ENCODE data around the gene IL22RA1.

IL22RA1 gene

DNA sequence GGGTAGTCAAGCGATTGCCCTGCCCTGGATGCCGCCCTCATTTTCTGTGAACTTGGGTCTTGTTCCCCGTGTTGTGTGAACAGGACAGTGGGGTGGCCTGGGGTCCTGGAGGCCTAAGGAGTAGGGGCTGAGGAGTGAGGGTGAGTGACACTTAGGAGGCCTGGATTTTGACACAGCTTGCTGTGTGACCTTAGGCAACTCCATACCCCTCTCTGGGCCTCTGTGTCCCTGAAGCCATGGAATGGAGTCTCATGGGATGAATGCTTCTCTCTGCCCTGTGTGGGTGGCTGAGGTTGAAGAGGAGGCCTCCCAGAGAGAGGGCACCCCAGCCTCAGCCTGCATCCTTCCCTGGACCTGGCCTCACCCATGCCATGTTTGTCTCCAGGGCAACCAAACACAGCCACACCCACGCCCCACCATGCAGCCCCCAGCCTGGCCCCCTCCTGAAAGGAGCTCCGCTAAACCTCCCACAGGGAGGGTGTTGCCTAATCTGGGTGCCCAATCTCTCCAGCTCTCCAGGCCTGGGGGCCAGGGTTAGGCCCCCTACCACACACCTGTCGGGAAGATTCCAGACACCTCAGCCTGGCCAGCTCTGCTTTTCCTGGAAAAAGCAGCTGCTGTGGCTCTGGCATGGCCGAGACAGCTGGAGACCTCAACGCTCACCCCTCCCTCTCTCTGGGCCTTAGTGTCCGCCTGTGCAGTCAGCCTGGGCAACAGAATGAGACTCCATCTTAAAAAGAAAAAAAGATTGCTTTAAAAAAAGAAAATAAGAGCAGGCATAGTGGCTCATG lies 40.9 kb downstream of the IL22RA1 start:
- peak in 1 of 10 donors; percentile 79 for DNase-seq
- intact Hi-C loops (cut with DNase I), result no loop called here

GRCh38 chr1:24100945-24101737 lies 41.8 kb downstream of the IL22RA1 start:
- intact Hi-C loops (cut with DNase I), result no loop called here

DNA sequence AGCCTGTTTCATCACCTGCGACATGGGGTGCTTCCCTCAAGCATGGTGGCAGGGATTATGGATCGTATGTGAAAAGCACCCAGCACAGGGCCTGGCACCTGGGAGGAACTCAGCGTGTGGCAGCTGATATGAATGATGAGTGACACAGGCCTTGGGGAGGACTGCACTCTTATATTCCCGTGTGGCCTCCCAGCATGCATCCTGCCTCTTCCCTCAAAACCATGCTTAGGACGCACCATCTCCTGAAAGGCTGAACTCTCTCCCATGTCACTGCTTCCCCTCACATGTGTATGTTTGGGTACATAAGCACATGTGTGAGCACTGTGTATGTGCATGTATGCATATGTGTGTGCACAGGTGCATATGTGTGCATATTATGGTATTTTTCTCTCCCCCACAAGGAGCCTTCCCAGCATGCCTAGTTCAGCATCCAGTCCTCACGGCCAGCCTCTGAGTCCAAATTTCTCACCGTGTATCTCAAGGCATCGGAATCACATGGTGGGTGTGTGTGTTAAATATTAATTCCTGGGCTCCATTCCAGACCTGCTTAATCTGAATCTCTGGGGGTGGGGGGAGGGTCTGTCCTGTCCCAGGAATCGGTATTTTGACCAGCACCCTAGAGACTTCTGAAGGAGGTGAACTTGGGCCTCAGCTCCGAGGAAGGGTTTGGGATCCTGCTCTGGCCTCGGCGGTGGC lies 43.8 kb downstream of the IL22RA1 start:
- DNase-seq, result peak in 1 of 10 donors; percentile 31
- intact Hi-C loops (cut with DNase I), result no loop called here

More at GRCh38 chr1:24100945-24101737, 41.8 kb downstream of the IL22RA1 start:
- DNase-seq, result peak in 1 of 10 donors; percentile 11

GRCh38 chr1:24098102-24098501 lies 44.8 kb downstream of the IL22RA1 start:
- intact Hi-C loops (cut with DNase I), result no loop called here

GRCh38 chr1:24097663-24098062 lies 45.3 kb downstream of the IL22RA1 start:
- DNase-seq, result no peak
- intact Hi-C loops (cut with DNase I), result no loop called here

More at GRCh38 chr1:24098102-24098501, 44.8 kb downstream of the IL22RA1 start:
- no peak for DNase-seq

DNA sequence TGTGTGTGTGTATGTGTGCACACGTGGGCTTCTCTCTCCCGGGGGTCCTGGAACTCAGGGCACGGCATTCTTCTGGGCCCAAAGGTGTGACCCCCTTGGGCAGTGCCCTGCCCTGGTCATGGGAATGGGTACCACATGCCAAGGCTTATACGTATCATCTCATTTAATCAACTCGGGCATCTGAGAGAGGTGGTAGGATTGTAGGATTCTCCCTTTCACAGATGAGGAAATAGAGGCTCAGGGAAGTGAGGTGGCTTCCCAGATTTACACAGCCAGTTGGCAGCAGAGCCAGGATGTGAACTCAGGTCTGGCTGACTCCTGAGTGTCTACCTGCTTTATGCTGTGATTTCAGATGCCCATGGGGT lies 46.2 kb downstream of the IL22RA1 start:
- intact Hi-C loops (cut with DNase I), result no loop called here

DNA sequence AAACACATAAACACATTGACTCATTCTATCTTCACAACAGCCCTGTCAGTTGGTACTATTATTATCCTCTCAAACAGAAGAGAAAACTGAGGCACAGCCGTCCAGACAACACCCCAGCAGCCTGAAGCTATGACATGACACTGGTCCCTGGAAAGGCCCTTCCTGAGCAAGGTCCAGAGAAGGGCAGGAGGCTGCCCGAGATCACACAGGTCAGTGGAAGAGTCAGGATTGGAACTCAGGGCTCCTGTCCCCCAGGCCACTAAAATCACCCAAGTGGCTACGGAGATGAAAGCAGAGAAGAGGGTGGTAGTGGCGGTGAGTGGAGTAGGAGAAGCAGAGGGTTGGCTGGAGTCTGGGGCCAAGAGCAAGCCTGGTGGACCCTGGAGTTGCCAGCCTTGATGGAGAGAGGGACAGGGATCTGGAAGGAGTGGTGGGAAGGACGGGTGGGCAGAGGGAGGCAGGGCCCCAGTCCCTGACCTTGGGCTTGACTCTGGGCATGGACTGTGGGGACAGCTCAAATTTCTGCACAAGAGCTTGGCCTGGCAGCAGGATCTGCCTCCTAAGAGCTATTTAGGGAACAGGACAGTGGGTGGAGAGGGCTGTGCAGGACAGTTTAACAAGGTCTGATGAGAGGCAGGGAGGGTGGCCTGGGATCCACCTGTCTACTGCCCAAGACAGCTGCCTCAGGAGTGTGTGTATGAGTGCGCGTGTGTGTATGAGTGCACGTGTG lies 46.8 kb downstream of the IL22RA1 start:
- peak in 1 of 10 donors; percentile 8 for DNase-seq
- intact Hi-C loops (cut with DNase I), result no loop called here

More for the DNA sequence above, 46.2 kb downstream of the IL22RA1 start:
- peak in 1 of 10 donors; percentile 1 for DNase-seq

GRCh38 chr1:24095140-24095859 lies 47.6 kb downstream of the IL22RA1 start:
- intact Hi-C loops (cut with DNase I), result no loop called here
- peak in 1 of 10 donors; percentile 52 for DNase-seq

DNA sequence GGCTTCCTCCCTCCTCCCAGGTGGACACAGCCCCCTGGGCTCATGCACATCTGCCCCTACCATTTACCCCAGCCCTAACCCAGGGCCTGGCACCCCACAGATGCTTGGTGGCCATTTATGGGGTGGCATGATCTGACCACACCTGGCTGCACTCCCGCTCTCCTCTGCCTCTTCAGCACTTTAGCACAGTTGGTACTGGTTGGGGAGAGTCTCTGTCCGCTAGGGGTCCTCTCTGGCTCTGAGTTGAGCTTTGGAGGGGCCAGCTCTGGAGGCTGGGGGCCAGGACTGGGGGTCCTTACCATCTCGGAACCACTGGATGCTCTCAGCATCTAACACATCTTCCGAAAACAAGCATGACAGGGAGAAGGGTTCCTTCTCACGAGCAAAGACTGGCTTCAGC lies 48.4 kb downstream of the IL22RA1 start:
- no peak for DNase-seq

GRCh38 chr1:24093732-24094131 lies 49.2 kb downstream of the IL22RA1 start:
- intact Hi-C loops (cut with DNase I), result no loop called here

More for the DNA sequence above, 48.4 kb downstream of the IL22RA1 start:
- intact Hi-C loops (cut with DNase I), result no loop called here

DNA sequence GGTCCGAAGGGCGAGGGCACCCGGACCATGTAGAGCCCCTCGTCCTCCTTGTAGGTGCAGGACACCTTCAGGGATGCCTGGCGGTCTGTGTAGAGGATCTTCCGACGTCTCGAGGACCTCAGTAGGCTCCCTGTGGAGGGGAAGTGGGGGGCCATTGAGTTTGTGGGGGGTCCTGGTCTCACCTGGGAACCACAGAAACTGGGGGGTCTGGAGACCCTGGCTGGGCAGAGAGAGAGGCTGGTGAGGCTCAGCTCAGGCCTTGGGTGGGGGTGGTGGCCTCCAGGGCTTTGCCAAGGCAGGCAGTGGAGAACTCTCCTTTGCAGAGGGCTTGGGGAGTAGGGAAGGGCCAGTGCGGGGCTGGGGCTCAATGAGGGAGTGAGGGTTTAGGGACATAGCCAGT lies 50.0 kb downstream of the IL22RA1 start:
- peak in 2 of 10 donors; percentile 16 to 59 for DNase-seq
- intact Hi-C loops (cut with DNase I), result no loop called here

More at GRCh38 chr1:24093732-24094131, 49.2 kb downstream of the IL22RA1 start:
- DNase-seq, result peak in 1 of 10 donors; percentile 17

DNA sequence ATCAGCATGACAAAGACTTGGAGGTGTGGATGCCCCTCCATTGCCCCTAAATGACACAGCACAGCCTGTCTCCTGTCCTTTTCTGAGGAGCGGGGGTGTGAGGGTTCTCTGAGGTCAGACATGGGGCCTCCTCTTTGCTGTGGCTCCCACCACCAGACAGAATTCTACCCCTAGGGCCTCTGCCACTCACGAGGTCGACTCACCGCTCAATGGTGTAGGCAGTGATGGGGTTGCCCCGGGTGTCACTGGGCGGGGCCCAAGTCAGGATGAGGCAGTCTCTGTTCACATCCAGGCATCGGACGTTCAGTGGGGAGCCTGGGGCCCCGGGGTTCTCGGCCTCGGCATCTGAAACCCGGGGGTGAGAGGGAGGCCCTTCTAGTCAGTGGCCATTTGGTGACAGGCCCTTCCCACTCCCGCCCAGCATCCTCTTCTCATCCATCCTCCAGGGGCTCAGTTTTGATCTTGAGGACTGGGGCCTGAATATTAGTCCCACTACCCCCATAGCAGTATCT lies 50.9 kb downstream of the IL22RA1 start:
- intact Hi-C loops (cut with DNase I), result no loop called here
- peak in 2 of 10 donors; percentile 10 to 57 for DNase-seq

DNA sequence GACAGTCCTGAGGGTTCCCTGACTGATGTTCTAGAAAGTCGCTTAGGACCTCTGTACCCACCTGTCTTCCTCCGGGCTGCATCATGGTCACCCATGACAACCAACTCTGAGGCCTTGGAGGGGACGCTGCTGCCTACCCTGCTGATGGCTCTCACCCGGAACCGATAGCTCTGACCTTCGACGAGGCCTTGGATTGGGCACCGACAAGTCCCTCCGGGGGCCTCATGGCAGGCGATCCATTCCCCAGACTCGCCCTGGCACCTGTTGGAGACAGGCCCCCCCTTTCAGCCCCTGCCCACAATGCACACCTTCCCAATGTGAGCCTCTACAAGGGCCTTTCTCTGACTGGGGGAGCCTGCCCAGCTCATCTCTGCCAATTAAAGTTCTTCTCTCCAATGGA lies 52.2 kb downstream of the IL22RA1 start:
- intact Hi-C loops (cut with DNase I), result no loop called here
- DNase-seq, result peak in 2 of 10 donors; percentile 26 to 67

DNA sequence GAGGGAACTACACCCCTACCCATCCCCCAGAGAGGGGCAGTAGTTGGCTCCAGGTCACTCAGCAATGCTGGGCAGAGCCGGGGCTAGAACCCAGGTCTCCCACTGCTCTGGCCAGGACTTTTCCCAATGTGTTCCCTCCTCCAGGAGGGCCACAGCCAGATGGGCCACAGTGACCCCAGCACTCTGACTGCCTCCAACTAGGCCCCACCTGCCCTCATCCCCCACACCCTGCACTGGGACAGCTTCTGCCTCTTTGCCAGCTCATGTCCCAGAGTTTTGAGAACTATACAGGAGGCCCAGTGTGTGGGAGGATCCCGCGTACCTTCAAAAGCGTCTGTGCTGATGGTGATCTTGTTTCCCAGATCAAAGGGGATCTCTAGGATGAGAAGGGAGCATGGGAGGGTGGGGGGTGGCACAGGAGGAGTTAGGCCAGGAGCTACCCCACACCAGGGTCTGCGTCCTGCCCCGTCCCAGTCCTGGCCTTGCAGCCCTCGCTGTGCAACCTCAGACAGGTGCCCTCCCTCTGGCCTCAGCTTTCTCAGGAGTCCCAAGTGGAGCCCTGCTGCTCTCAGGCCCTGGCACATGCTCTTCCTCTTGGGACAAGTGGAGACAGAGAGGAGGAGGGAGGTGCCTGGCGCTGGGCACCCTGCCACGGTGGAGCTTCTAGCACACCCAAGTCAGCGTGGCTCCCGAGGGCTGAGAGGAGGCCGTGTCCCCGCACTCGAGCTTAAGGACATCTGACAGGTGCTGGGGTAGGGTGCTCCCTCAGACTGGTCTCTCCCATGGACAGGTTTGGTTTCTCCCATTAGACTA lies 53.0 kb downstream of the IL22RA1 start:
- DNase-seq, result peak in 3 of 10 donors; percentile 20 to 75 (median 50)
- intact Hi-C loops (cut with DNase I), result no loop called here

DNA sequence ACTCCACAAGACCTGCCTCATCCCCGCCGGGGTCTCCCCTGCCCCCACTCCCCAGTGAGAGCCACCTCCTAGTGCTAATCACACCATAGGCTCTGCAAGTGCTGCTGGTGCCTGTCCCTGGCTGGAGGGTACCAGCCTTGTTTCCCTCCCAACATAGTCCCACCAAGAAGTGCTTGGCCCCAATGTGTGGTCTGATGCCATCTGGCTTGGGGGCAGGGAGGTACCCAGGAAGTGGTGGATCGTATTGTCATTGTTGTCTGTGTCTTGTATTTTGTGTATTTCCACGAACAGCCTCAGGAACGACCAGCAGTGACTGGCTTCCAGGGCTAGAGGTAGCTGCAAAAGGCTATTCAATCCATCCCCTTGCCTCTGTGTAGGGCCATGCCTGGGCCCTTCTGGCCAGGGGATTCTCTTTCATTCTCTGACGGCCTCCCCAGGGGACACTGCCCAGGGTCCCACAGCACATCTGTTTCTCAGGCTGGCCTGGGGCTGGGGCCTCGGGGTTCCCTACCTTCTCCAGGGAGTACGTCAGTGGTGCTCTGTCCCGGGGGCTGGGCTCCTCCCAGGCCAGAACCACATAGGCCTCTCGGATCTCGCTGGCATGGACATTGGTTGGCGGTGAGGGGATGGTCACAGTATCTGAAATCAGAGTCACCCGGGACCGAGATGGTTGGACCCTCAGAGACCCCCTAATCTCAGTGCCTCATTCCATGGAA lies 53.8 kb downstream of the IL22RA1 start:
- DNase-seq, result peak in 3 of 10 donors; percentile 21 to 80 (median 62)
- intact Hi-C loops (cut with DNase I), result no loop called here

GRCh38 chr1:24086466-24086865 lies 56.5 kb downstream of the IL22RA1 start:
- peak in 3 of 10 donors; percentile 46 to 73 (median 59) for DNase-seq
- intact Hi-C loops (cut with DNase I), result no loop called here

DNA sequence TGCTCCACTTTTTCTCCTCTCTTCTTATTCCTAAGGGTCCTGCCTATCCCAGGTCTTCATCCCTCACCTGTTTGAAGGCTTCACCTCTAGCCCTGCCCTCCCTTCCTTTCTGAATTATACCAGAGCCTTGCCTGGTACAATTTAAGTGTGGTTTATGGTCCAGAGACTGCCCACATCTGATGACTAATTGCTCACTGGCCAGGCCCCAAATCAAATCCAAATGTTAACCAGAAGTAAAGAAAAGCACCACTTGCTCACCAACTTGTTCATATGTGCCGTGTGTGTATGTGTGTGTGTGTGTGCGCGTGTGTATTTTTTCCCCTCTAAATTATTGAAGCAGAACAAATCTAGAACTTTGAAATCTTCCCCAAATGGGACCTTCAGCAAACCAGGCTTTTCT lies 57.4 kb downstream of the IL22RA1 start:
- intact Hi-C loops (cut with DNase I), result no loop called here
- DNase-seq, result peak in 3 of 10 donors; percentile 6 to 65 (median 12)

DNA sequence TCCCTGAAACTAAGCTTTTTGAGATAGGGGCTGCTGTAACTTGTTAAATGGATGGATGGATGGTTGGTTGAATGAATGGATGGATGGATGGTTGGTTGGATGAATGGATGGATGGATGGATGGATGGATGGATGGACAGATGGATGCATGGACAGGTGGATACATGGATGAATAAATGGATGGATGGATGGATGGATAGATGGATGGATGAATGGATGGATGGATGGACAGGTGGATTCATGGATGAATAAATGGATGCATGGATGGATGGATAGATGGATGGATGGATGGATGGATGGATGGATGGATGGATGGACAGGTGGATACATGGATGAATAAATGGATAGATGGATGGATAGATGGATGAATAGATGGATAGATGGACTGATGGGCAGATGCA lies 57.9 kb downstream of the IL22RA1 start:
- intact Hi-C loops (cut with DNase I), result no loop called here

More for the DNA sequence above, 57.9 kb downstream of the IL22RA1 start:
- no peak for DNase-seq
